Measurements from ENCODE around the gene ATG13. TPM values are rescaled to one million over a fixed set of nuclear protein-coding genes. Genes with fewer than 3 reads are reported as not detected.

The ATG13 gene
- total and polyA plus RNA-seq, 7 donors: 16.8 to 50.7 (median 32.7) TPM

GRCh38 chr11:46631676-46632075 is 14.3 kb downstream of the ATG13 start:
- no peak overlapping the region for H3K4me3 ChIP-seq
- intact Hi-C loops (cut with DNase I): no loop called here
- H3K36me3 ChIP-seq (ENCODE audit: insufficient read depth in 1 of 2, low read depth in 1 of 2): peaks cover 0 to 69% of the 10 kb centered on the region in 2 donors
- no peaks in the 10 kb centered on the region for H3K27me3 ChIP-seq (ENCODE audit: insufficient read depth in 3 of 3, low read length in 2 of 3)
- no peak for TF ChIP-seq CTCF (IDR thresholded peaks at IDR 0.05)
- H3K4me1 ChIP-seq: no peaks in the 10 kb centered on the region
- ATAC-seq: no peak
- WGBS, 3 donors: 87 to 100% (median 89%) methylated on average over 2 of the region's 2 CpGs
- no peak overlapping the region for H3K27ac ChIP-seq
- DNase-seq: no peak
- H3K9me3 ChIP-seq: no peaks in the 10 kb centered on the region

DNA sequence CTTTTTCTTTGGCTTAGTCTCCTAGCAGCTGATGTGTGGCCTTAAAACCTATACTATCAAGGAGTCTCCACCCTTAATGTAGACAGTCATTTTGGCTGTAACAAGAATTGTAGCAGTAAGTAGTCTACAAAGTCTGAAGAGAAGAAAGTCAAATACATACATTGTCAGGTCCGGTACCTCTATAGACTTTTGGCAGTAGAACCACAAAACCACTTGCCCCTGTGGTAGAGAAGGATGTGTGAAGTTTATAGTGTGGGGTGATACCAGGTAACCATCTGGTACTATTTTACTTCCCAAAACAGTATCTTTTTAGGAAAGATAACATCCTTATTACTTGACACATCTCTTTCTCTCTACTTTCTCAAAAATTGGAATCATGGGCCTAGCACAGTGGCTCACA is 15.1 kb downstream of the ATG13 start:
- H3K4me3 ChIP-seq: no peak overlapping the region

DNA sequence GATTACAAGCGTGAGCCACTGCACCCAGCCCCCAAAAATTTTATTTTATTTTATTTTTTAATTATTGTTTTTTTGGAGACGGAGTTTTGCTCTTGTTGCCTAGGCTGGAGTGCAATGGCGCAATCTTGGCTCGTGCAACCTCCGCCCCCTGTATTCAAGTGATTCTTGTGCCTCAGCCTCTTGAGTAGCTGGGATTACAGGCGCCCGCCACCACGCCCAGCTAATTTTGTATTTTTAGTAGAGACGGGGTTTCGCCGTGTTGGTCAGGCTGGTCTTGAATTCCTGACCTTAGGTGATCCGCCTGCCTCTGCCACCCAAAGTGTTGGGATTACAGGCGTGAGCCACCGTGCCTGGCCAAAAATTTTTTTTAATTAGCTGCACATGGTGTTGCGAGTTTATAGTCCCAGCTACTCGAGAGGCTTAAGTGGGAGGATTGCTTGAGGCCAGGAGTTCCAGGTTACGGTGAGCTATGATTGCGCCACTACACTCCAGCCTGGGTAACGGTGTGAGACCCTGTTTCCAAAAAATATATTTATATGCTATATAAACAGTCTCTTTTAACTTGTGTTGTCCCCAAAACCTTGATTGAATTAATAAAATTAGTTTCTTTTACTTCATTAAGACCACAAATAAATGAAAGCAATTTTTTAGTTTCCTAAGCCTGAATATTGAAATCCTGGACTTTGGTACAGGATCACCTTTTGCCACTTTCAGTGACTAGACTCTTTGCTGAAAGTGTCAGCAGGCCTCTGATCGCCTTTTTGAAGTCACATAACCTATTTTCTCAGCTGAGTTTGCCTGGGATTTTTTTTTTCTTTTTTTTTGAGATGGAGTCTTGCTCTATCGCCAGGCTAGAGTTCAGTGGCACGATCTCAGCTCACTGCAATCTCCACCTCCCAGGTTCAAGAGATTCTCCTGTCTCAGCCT is 16.2 kb downstream of the ATG13 start:
- H3K27ac ChIP-seq: no peak overlapping the region
- 89 to 93% (median 90%) methylated on average over 22 of the region's 22 CpGs for WGBS, 3 donors
- no peak for DNase-seq
- no peak overlapping the region for H3K4me3 ChIP-seq
- H3K9me3 ChIP-seq: no peaks in the 10 kb centered on the region
- no peaks in the 10 kb centered on the region for H3K4me1 ChIP-seq
- intact Hi-C loops (cut with DNase I): no loop called here
- no peak for ATAC-seq
- no peak for TF ChIP-seq CTCF (IDR thresholded peaks at IDR 0.05)
- no peaks in the 10 kb centered on the region for H3K27me3 ChIP-seq (ENCODE audit: insufficient read depth in 3 of 3, low read length in 2 of 3)
- peaks cover 0 to 74% of the 10 kb centered on the region in 2 donors for H3K36me3 ChIP-seq (ENCODE audit: insufficient read depth in 1 of 2, low read depth in 1 of 2)

More for the DNA sequence above, 15.1 kb downstream of the ATG13 start:
- no peak for TF ChIP-seq CTCF (IDR thresholded peaks at IDR 0.05)
- ATAC-seq (no peak), DNase-seq (no peak)
- no peak overlapping the region for H3K27ac ChIP-seq
- H3K9me3 ChIP-seq: no peaks in the 10 kb centered on the region
- no peaks in the 10 kb centered on the region for H3K27me3 ChIP-seq (ENCODE audit: insufficient read depth in 3 of 3, low read length in 2 of 3)
- WGBS, 3 donors: 92 to 100% (median 96%) methylated on average over 1 of the region's 1 CpG
- intact Hi-C loops (cut with DNase I): no loop called here
- H3K36me3 ChIP-seq (ENCODE audit: insufficient read depth in 1 of 2, low read depth in 1 of 2): peaks cover 0 to 67% of the 10 kb centered on the region in 2 donors
- no peaks in the 10 kb centered on the region for H3K4me1 ChIP-seq

- no peak overlapping the region for H3K4me3 ChIP-seq
- no peaks in the 10 kb centered on the region for H3K4me1 ChIP-seq
- H3K36me3 ChIP-seq (ENCODE audit: insufficient read depth in 1 of 2, low read depth in 1 of 2): peaks cover 0 to 69% of the 10 kb centered on the region in 2 donors
- H3K27ac ChIP-seq: no peak overlapping the region
- intact Hi-C loops (cut with DNase I): no loop called here
- H3K9me3 ChIP-seq: no peaks in the 10 kb centered on the region
- WGBS, 3 donors: 91 to 94% (median 92%) methylated on average over 5 of the region's 5 CpGs
- DNase-seq: no peak
- no peaks in the 10 kb centered on the region for H3K27me3 ChIP-seq (ENCODE audit: insufficient read depth in 3 of 3, low read length in 2 of 3)
- ATAC-seq: no peak
- no peak for TF ChIP-seq CTCF (IDR thresholded peaks at IDR 0.05)
These were observed 18.3 kb downstream of the ATG13 start for GRCh38 chr11:46635557-46636139.
